Natural killer cell (primary cell): ENCODE data around the gene NOTUM. TPM values are rescaled to one million over a fixed set of nuclear protein-coding genes. Genes with fewer than 3 reads are reported as not detected.

ENCODE experiments used
- ATAC-seq, 3 donors: fragments of 150-1000 bp in 2 of 3; fragments of 200-7000 bp in 1 of 3; cut with Tn5 transposase; 1 replicate in 1 of 3; 2 replicates in 2 of 3; pipeline ENCODE4 v1.10.0; 2021; ENCODE audit warnings: mild to moderate bottlenecking in 2 of 3, moderate library complexity in 2 of 3
- DNase-seq, 2 donors: peaks; one replicate each; pipeline versions ENCODE4 v3.0.0 to v3.0.0-alpha.2; 2013 to 2021; ENCODE audit warnings: mixed read lengths in 1 of 2
- H3K27ac ChIP-seq: one replicate; pipeline ENCODE4 v1.5.1; 2013; ENCODE audit warnings: mild to moderate bottlenecking, low read length
- H3K27me3 ChIP-seq: one replicate; pipeline ENCODE4 v1.6.1; 2013; ENCODE audit warnings: low read length; ENCODE audit not compliant: control insufficient read depth, insufficient read depth
- H3K36me3 ChIP-seq: one replicate; pipeline ENCODE4 v1.6.1; 2013; ENCODE audit warnings: low read length; ENCODE audit not compliant: control insufficient read depth, insufficient read depth
- H3K4me1 ChIP-seq: one replicate; pipeline ENCODE4 v1.6.1; 2013; ENCODE audit warnings: low read length; ENCODE audit not compliant: control insufficient read depth, insufficient read depth
- H3K4me3 ChIP-seq: one replicate; pipeline ENCODE4 v1.5.1; 2013; ENCODE audit warnings: low read length
- H3K9me3 ChIP-seq: one replicate; pipeline ENCODE4 v1.6.1; 2013; ENCODE audit warnings: low read length; ENCODE audit not compliant: control insufficient read depth, insufficient read depth
- H3K27ac Mint-ChIP-seq, 2 donors: one replicate each; pipeline ENCODE4 v1.8.0; 2022; ENCODE audit warnings: mild to moderate bottlenecking in 2 of 2, mixed read lengths in 2 of 2, moderate library complexity in 1 of 2
- H3K27me3 Mint-ChIP-seq, 2 donors: one replicate each; pipeline ENCODE4 v1.8.0; 2022; ENCODE audit warnings: low read depth in 2 of 2, mixed read lengths in 2 of 2
- H3K36me3 Mint-ChIP-seq: one replicate; pipeline ENCODE4 v1.8.0; 2022; ENCODE audit warnings: mixed read lengths
- H3K4me1 Mint-ChIP-seq, 2 donors: one replicate each; pipeline ENCODE4 v1.8.0; 2022; ENCODE audit warnings: mixed read lengths in 2 of 2
- H3K4me3 Mint-ChIP-seq: one replicate; pipeline ENCODE4 v1.8.0; 2022; ENCODE audit warnings: mild to moderate bottlenecking, moderate library complexity, mixed read lengths
- H3K9me3 Mint-ChIP-seq, 2 donors: one replicate each; pipeline ENCODE4 v1.8.0; 2022; ENCODE audit warnings: mixed read lengths in 2 of 2
- WGBS: methylation state at CpG from one replicate; pipeline ENCODE4 v1.1.7; 2013; ENCODE audit warnings: missing lambda C conversion rate; ENCODE audit not compliant: insufficient coverage; 5-methylcytosine and 5-hydroxymethylcytosine counted together
- intact Hi-C: fragments of 100-400 bp; cut with micrococcal nuclease; formaldehyde crosslinking; loops from one replicate; pipeline ENCODE4 v1.14.2; 2022
- total RNA-seq, 4 donors: library from RNA; stranded (reverse); fragments of 120-200 nt in 1 of 4; gene quantifications; one replicate each; pipeline versions ENCODE4 v1.2.3 to v1.2.4, GENCODE V29; 2013 to 2022
- TF ChIP-seq, protein P1 (sequence below): fragments of 200-600 bp; IDR thresholded peaks from one replicate; pipeline ENCODE4 v1.8.0; 2022; ENCODE audit warnings: antibody characterized with exemption

NOTUM gene
- total RNA-seq, 3 donors from 2014 or later (not counting 1 experiment from before 2014, with no cell fraction given): not detected

- Mint-ChIP-seq H3K4me3 (no peak overlapping the region), H3K9me3 (no peaks in the 10 kb centered on the region), H3K4me1 (no peaks in the 10 kb centered on the region), H3K36me3 (no peaks in the 10 kb centered on the region), H3K27me3 (no peaks in the 10 kb centered on the region), H3K27ac (no peak overlapping the region)
- Histone ChIP-seq H3K36me3 (no peaks in the 10 kb centered on the region), H3K27me3 (no peaks in the 10 kb centered on the region), H3K4me3 (no peak overlapping the region), H3K27ac (no peak overlapping the region), H3K4me1 (no peaks in the 10 kb centered on the region), H3K9me3 (no peaks in the 10 kb centered on the region)
- intact Hi-C loops: no loop called here
- ATAC-seq (no peak), DNase-seq (no peak)
- WGBS: 95% methylated on average over 53 of the region's 53 CpGs
- TF ChIP-seq, protein P1, sequence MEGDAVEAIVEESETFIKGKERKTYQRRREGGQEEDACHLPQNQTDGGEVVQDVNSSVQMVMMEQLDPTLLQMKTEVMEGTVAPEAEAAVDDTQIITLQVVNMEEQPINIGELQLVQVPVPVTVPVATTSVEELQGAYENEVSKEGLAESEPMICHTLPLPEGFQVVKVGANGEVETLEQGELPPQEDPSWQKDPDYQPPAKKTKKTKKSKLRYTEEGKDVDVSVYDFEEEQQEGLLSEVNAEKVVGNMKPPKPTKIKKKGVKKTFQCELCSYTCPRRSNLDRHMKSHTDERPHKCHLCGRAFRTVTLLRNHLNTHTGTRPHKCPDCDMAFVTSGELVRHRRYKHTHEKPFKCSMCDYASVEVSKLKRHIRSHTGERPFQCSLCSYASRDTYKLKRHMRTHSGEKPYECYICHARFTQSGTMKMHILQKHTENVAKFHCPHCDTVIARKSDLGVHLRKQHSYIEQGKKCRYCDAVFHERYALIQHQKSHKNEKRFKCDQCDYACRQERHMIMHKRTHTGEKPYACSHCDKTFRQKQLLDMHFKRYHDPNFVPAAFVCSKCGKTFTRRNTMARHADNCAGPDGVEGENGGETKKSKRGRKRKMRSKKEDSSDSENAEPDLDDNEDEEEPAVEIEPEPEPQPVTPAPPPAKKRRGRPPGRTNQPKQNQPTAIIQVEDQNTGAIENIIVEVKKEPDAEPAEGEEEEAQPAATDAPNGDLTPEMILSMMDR: no peak
These were observed 42.7 kb upstream of the NOTUM start for GRCh38 chr17:82003411-82004381.

GRCh38 chr17:82001571-82002056 lies 40.6 kb upstream of the NOTUM start:
- no peaks in the 10 kb centered on the region for H3K27me3 Mint-ChIP-seq
- intact Hi-C loops: no loop called here
- Histone ChIP-seq H3K4me3 (no peak overlapping the region), H3K27ac (no peak overlapping the region), H3K9me3 (no peaks in the 10 kb centered on the region), H3K27me3 (no peaks in the 10 kb centered on the region), H3K36me3 (peaks cover 3% of the 10 kb centered on the region), H3K4me1 (no peaks in the 10 kb centered on the region)
- no peaks in the 10 kb centered on the region for H3K4me1 Mint-ChIP-seq
- no peak for ATAC-seq
- no peaks in the 10 kb centered on the region for H3K9me3 Mint-ChIP-seq
- no peak overlapping the region for H3K4me3 Mint-ChIP-seq
- no peak overlapping the region for H3K27ac Mint-ChIP-seq
- TF ChIP-seq, protein P1: no peak
- no peak for DNase-seq
- WGBS: 87% methylated on average over 17 of the region's 17 CpGs
- no peaks in the 10 kb centered on the region for H3K36me3 Mint-ChIP-seq

DNA sequence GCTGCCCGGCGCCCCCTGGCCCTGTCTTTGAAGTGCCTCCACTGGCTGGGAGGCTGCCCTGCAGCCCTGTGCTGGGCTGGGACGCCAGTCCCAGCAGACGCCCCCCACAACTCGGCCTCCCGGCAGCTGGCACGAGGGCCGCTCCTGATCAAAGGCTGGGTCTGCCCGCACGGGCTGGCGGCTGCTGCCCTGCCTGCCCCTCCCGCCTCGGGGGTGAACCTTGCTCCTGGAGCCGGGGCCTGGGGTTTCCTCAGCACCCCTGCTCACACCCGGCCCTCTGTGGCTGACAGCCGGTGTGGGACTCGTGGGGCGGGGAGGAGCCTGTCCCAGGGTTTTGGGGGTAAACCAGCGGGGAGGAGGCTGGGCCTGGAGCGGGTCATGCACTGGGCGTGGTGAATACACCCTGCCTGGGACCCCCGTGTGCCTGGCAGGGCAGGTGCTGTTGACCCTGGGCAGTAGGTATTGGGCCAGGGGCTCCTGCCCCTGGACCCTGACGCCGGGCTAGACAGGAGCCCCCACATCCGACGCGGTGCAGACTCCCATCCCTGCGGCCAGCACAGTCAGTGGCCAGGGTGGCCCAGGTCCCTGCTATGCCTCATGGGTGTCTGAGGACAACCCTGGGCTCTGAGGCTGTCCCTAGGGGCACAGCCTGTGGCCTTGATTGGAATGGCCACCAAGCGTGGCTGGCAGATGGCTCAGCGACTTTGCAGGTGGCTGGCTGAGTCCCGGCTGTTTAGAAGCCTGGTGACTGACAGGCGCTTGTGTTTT lies 40.0 kb upstream of the NOTUM start:
- H3K36me3 ChIP-seq: peaks cover 3% of the 10 kb centered on the region
- H3K27ac Mint-ChIP-seq: no peak overlapping the region
- TF ChIP-seq, protein P1: no peak
- no peaks in the 10 kb centered on the region for H3K4me1 ChIP-seq
- H3K27me3 Mint-ChIP-seq: no peaks in the 10 kb centered on the region
- DNase-seq (no peak), ATAC-seq (no peak)
- no peaks in the 10 kb centered on the region for H3K36me3 Mint-ChIP-seq
- H3K27ac ChIP-seq: no peak overlapping the region
- no peak overlapping the region for H3K4me3 Mint-ChIP-seq
- no peaks in the 10 kb centered on the region for H3K9me3 ChIP-seq
- H3K27me3 ChIP-seq: no peaks in the 10 kb centered on the region
- H3K9me3 Mint-ChIP-seq: no peaks in the 10 kb centered on the region
- no peak overlapping the region for H3K4me3 ChIP-seq
- WGBS: 93% methylated on average over 32 of the region's 32 CpGs
- H3K4me1 Mint-ChIP-seq: no peaks in the 10 kb centered on the region
- intact Hi-C loops: no loop called here
